Stromal cell of bone marrow (primary cell): ENCODE measurements around the gene LRIG1.

ENCODE experiments used
- DNase-seq: peaks from one replicate; pipeline ENCODE4 v3.0.0-alpha.2; 2012; ENCODE audit warnings: low read depth

The LRIG1 gene

GRCh38 chr3:66443118-66443803 lies 57.6 kb downstream of the LRIG1 start:
- no peak for DNase-seq

GRCh38 chr3:66442254-66443117 lies 58.3 kb downstream of the LRIG1 start:
- peak; percentile 53 for DNase-seq

GRCh38 chr3:66441692-66442091 lies 59.1 kb downstream of the LRIG1 start:
- no peak for DNase-seq

- no peak for DNase-seq
Observed at GRCh38 chr3:66441129-66441528, 59.7 kb downstream of the LRIG1 start.

- no peak for DNase-seq
Observed at GRCh38 chr3:66439666-66440344, 61.0 kb downstream of the LRIG1 start.

GRCh38 chr3:66438046-66438445 lies 62.8 kb downstream of the LRIG1 start:
- DNase-seq = no peak

GRCh38 chr3:66437341-66437929 lies 63.4 kb downstream of the LRIG1 start:
- no peak for DNase-seq

- DNase-seq = no peak
Observed at GRCh38 chr3:66435989-66436388, 64.8 kb downstream of the LRIG1 start.

- DNase-seq = no peak
Observed at GRCh38 chr3:66434726-66435125, 66.1 kb downstream of the LRIG1 start.

GRCh38 chr3:66433522-66433782 lies 67.4 kb downstream of the LRIG1 start:
- no peak for DNase-seq

GRCh38 chr3:66432767-66433521 lies 67.9 kb downstream of the LRIG1 start:
- no peak for DNase-seq

- DNase-seq = no peak
Observed at GRCh38 chr3:66432041-66432766, 68.6 kb downstream of the LRIG1 start.

GRCh38 chr3:66431494-66431893 lies 69.3 kb downstream of the LRIG1 start:
- DNase-seq = peak; percentile 57

GRCh38 chr3:66430876-66431275 lies 69.9 kb downstream of the LRIG1 start:
- no peak for DNase-seq

- peak; percentile 95 for DNase-seq
Observed at GRCh38 chr3:66428733-66429132, 72.1 kb downstream of the LRIG1 start.

GRCh38 chr3:66427951-66428474 lies 72.8 kb downstream of the LRIG1 start:
- DNase-seq = no peak

- DNase-seq = no peak
Observed at GRCh38 chr3:66427352-66427751, 73.5 kb downstream of the LRIG1 start.

- no peak for DNase-seq
Observed at GRCh38 chr3:66426135-66426534, 74.7 kb downstream of the LRIG1 start.

- no peak for DNase-seq
Observed at GRCh38 chr3:66425576-66426114, 75.2 kb downstream of the LRIG1 start.

- no peak for DNase-seq
Observed at GRCh38 chr3:66425032-66425431, 75.8 kb downstream of the LRIG1 start.

GRCh38 chr3:66423791-66424190 lies 77.0 kb downstream of the LRIG1 start:
- no peak for DNase-seq
